HG02571 (cell line): ENCODE data around the gene CCDC9.

Source experiments
- ATAC-seq: cut with Tn5 transposase; IDR thresholded peaks from one replicate; pipeline ENCODE4 v1.9.1; 2021; ENCODE audit warnings: mild to moderate bottlenecking, moderate library complexity; ENCODE audit not compliant: unreplicated experiment

Gene CCDC9

DNA sequence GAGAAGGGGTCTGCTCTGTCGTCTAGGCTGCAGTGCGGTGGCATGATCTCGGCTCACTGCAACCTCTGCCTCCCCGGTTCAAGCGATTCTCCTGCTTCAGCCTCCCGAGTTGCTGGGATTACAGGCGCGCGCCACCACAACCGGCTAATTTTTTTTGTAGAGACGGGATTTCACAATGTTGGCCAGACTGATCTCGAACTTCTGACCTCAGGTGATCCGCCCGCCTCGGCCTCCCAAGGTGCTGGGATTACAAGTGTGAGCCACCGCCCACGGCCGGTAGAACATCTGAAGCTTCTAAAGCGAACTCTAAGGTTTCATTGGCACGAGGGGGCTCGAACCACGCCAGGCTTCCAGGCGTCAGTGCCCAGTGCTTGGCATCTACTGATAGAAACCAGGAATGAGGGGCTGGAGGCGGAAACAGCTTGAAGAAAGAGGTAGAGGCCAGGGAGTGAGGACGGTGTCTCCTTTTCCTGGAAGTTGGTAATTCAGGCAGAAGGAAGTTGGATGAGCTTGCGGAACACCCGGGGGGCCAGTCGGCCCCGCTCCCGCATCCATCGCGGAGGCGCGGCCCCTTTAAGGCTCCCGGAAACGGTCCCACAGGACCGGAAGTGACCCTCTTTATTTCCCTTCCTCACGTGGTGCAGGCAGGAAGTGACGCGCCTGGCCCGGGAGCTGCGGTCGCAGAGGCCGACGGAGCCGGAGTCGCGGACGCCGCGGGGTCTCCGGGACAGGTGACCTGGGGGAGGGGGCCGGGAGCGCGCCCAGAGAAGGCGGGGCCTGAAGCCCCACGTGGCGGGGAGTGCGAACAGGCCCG lies at the start of gene CCDC9:
Gene CCDC9 (plus strand): TSS at position 647 of the 814 bp plus-strand sequence. CDS start 1,876 bp downstream, outside the sequence.
- peak; percentile 43 for ATAC-seq

DNA sequence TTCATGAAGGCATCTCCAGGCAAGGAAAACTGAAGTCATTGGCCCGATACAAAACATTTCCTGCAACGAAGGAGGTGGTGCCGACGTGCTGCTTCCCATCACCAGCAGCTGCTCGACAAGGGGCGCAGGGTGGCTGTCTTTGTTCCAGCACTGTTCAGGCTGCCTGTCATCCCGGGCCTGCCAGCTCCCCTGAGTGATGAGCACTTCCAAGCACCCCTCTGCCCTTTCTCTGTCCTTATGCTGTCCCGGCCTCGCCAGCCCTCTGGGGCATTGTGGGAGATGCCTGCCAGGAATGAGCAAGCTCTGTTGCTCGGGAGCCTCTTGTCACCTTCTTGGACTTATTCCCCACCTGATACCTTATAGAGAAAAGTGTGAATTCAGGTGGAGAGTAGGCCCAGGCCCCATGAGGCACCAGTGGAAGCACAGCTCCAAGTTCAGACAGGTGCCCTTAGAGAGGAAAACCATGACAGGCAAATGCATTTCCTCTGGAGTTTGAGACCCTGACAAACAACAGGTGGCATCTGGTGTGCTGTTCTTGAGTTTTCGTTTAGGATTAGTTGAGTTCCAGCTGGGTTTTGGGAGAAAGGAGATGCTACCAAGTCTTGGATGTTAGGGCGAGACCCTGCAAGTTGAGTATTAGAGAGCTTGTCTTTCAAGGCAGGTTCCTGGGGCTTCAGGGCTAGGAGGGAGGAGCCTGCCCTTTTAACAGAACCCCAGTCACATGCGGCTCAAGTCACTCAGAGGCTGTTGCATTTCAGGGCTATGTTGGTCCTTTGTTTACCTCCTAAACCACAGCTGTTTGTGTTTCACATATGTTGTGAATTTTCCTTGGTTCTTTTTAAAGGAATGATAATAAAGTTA lies 46.8 kb upstream of the CCDC9 start:
- ATAC-seq = no peak

DNA sequence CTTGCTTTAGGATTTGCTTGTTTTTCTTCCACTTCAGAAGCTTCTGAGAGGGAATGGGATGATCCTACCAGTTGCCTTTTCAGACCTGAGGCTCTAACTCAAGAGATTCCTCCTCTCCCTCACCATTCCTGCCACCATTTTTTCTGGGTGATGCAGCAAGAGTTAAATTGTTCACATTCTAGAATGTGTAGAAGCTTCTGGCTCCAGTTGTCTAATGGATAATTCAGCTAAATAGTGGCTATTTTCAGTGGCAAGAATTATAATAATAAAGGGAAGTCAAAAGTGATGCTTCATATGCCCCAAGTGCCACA lies 46.2 kb upstream of the CCDC9 start:
- no peak for ATAC-seq

DNA sequence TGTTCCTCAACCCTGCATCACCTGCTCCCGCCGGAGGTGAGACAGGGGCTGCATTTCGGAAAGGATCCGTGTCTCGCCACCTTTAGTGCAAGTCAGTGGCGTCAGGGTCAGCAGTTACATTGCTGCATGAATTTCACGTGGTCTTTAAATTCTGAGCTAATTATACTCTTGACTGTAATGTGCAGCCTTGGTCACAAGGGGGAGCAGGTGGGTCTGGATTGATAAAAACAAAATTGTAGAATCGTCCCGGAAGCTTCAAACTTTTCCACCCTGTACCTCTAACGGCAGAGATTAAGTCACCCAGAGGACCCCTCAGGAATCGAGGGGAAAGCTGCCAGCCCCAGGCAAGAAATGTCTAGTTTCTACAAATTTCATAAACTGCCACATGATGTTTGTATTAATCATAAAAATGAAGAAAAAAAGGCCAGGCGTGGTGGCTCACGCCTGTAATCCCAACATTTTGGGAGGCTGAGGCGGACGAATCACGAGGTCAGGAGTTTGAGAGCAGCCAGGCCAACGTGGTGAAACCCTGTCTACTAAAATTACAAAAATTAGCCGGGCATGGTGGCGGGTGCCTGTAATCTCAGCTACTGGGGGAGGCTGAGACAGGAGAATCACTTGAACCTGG lies 45.5 kb upstream of the CCDC9 start:
- ATAC-seq = no peak

DNA sequence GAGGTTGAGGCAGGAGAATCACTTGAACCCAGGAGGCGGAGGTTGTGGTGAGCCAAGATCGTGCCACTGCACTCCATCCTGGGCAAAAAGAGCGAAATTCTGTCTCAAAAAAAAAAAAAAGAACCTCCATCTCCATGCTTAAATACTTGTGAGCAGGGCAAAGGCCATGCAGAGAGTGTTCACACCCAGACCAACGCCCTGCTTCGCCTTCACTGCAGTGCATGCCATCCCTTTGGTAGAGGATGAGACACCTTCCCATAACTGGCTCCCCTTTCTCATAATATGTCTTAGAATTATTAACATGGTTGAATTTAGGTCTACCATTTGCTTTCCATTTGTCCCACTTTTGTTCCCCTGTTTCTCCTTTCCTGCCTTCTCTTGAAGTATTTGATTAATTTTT lies 40.7 kb upstream of the CCDC9 start:
- no peak for ATAC-seq

DNA sequence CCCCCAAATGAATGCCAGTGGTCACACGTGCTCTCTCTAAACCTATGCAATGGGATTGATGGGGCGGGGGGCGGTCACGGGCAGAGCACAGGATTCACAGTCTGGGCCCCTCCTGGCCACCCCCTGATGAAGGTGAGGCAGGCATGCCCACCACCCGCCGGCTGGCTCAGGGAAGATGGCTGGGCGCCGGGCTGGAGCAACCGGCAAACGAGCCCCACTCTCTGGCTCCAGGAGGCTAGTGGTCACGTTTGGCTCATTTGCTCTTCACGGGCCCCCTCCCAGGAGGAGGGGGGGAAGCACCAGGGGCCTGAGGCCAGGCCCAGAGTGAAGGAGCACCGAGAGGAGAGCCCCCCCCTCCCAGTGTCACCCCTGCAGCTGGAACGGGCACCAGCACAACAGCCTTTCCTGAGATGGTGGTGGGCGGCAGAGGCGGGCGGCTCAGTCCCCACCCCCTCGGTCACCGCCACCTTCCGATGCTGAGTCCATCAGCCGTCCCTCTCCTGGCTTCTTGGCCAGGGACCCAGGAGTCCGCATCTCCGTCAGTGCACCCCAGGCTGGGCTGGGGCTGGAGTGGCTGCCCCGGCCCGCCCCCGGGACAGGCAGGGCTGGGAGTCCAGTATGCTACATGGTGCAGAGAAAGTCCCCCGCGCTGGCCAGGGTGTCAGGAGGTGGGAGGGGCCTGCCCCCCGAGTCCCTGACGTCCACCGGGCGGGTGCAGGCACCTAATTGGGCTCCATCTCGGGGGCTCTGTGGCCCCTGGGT lies 35.1 kb upstream of the CCDC9 start:
- ATAC-seq = no peak

DNA sequence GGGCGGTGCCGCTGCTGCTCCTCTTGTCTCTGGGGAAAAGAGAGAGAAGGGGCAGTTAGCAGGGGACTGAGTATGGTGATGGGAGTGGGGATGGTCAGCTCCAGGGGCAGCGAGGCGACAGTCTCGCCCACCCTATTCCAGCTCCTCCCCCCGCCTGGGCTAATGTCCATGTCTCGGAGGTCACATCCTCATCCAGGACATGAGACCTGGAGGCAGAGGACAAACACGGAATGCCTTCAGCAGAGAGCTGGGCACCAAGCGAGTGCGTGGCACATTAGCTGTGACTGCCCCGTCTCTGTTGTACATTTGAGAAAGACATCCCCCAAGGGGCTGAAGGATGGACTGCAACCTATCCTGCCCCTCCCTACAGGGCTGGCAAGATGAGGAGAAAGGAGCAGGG lies 34.4 kb upstream of the CCDC9 start:
- no peak for ATAC-seq

DNA sequence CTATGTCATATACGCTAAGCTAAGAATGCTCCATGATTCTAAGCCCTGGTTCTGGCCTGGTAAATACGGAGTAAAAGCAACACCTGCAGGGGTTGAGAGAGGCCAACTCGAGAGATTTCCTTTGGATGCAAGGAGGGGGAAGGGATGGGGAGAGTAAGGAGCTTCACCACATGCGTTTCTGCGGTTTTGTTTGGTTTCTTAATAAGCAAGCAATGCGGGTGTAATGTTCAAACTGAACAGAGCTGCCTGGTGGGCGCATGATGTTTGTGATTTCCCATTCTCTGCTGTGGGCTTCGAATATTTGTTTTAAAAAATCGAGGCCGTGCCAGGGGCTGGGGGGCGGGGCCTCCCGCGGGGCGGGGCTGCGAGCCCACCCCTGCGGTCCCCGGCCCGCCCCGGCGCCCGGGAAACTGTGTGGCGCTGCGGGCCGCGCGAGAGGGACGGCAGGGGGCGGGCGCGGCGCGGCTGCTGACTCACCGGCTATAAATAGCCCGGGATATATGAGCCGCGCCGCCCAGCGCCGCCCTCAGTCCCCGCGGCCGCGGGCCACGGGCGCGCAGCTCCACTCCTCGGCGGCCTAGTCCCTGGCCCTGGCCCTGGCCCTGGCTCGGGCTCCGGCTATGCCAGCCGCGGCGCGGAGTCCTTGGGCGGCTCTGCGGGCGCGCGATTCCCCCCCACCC lies 30.4 kb upstream of the CCDC9 start:
- ATAC-seq = peak; percentile 34

DNA sequence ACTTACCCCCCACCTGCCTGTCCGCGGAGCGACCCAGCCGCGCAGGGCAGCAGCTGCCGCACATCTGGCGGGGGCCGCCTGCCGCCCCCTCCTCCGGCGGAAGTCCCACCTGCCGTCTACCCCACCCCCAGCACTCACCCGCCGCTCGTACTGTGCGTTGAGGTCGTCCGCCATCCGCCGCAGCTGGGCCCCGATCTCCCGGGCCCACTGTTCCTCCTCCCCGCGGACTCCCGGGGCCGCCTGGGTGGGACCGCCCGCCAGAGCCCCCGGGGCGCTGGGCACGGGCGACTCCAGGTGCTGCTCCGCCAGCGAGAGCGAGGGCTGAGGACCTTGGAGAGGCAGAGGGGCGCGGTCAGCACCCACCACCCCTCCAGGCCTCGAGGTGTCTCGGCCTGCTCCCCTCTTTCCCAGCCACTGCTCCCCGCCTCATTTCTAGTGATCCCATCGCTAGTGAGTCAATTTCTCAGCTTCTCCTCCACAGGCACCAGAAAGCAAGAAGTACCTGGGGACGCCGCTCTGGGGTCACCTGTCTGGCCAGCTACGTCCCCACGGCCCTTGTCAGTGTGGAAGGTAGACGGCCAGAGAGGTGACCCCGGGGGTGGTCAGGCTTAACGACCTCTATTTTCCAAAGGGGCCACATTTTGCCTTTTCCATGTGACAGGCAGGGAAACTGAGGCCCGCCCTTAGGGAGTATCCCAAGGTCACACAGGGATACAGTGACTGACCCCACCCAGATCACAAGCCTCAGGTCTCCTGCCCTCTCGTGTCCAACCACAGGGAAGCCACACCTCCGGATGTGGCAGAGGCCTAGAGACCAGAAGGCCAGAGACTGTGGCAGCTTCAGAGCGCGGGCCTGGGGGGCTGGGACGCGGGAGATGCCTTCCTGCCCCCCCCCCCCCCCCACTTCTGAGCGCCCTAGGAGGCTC lies 29.6 kb upstream of the CCDC9 start:
- ATAC-seq = peak; percentile 24

DNA sequence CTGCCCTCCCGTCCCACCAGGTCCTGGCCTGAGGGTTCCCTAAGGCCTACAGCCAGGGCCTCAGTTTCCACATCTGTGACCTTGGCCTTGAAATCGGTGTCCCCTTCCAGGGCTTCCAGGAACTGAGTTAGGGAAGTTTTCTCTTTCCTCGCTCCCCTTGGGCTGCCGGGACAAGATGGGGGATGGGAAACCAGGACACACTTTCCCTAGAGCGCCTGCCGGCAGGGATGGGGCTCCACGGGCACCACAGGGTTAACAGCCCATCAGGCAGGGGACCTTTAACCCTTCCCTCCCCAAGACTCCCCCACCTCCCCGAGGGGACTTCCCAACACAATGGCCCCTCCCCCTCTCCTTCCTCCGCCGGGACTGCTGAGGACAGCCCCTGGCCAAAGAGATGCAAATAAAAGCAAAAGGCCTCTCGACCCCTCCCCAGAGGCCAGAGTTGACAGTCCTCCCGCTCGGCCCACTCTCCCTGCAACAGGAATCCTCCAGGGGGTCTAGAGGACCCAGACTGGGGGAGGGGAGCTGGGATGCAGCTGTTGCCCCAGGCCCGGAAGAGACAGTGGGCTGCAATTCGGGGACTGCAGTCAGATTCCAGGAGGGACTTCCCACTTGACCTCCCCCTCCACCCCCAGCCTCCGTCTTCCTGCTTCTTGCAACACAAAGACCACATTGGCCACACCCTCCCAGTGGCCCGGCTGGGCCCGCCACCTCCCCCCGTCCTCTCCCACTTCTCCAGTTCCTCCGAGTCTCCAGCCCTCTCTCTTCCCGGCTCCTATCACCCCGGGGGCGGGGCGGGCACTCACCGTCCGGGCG lies 28.8 kb upstream of the CCDC9 start:
- no peak for ATAC-seq

DNA sequence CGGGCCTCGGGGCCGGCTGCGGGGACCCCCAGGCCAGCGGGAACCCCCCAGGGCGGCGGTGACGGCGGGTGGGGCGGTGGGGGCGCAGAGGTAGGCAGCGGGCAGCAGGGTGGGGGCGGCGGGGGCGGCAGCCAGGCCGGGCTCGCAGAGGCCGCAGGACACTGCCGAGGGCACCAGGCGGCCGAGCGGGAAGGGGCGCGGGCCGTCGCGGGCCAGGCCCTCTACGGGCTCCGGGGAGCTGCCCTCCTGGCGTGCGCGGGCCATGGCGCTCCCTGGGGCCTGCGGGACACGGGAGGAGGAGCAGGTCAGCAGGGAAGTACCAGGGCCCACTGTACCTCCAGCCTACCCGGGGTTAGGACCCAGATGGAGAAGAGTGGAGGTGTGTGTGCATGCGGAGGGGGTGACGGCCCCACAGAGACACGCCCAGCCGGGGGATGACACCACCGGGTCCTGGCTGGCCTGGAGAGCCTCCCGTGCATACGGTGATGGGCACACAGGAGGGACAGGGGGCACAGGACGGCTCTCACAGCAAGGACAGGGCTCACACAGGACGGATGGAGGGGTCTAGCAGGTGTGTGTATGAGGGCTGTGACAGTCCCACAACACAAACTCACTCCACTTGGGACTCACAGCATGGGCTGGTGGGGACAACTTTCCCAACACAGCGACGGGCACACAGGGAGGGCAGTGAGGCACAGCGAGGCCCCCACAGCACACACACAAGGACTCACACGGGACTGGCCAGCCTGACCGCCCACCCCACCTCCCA lies 28.0 kb upstream of the CCDC9 start:
- ATAC-seq = no peak

DNA sequence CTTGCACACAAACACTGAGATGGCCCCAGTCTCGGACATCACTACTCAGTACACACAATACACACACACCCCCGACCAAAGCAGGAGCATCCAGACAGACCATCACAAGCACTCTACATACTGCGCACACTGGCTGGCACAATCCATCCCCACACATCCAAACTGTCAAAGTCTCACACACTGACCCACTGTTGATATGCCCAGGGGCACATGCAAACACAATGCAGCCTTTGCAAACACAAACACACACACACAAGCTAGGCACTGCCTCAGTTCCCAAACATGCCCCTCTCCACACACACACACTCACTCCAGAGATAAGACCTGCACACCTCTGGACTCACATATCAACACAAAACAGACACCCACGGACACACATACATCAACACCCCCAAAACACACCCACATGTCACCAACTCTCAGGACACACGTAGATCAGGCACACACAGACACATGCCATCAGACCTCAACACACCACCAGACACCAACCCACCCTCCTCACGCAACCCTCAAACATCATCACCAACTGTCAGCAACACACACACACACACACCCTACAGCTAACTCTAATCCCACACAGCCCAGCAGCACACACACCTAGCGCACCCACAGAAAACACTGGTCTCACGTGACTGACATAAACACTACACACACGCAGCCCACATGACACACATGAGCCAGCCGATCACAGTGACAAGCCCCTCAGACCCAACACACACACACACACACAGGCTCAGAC lies 27.2 kb upstream of the CCDC9 start:
- no peak for ATAC-seq

DNA sequence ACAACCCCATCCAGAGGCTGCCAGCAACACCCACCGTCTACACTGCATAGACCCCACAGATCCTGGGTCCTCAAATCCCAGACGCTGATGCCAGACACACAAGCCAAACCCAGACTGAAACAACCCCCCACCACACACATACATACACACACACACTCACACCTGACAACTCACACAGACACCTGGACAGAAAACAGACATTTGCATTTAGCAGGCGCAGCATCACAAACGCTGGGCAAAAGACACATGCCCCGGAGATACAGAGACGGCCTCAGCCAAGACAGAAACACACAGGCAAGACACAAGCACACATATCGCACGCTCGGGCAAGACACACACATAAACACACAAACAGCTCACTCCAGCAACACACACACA lies 26.7 kb upstream of the CCDC9 start:
- ATAC-seq = no peak

DNA sequence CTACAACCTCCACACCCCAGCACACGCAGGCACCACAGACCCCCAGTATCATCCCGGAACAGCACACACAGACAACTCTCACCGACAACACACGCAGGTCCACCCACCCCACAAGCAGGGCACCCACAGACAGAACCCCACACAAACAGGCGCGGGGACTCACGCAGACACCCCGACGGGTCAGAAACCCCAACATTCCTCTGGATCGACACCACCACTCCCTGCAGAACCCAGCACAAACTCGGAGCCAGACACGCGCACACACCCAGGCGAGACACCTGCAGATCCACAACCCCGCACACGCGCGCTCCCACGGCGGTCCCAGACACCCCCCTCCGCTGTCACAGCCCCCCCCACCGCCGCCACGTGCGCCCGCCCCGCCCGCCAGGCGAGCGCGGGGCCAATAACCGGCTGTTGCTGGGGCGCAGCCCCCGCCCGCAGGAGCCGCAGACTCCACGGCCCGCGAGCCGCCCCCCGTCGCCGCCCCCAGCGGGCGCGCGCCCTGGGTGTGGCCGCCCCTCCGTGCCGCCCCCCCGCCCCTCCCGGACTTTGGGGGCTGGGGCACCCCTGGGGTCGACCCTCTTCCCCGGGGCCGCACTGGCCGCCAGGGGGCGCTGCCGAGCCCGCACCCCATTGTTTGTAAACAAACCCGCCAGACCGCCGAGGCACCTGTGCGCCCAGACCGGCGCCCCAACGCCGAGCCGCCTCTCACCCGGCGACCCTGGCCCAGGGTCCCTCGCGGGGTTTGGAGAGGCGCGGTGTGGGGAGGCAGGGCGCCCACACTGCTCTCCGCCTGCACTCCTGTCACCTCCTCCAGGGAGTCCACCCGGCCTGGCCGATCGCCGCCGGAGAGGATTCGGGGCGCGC lies 26.0 kb upstream of the CCDC9 start:
- no peak for ATAC-seq

DNA sequence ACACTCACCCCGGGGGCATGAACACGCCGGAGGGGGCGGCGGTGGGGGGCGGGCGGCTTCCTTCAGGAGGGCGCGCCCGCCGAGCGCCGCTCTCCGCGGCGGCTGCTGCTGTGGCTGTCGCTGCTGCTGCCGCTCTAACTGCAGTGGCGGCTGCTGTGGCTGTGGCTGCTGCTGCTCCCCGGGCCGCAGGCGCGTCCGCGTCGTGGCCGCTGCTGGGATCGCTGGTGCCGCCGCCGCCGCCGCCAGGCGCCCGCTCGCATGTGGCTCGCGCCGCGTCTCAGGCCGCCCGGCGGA lies 25.5 kb upstream of the CCDC9 start, which contains the start of gene BBC3:
Gene BBC3 (minus strand): TSS at position 279 of the 294 bp plus-strand sequence. CDS start 2,768 bp downstream, outside the sequence.
- ATAC-seq = no peak
